HUES6 (cell line): ENCODE data around the gene EXOC3L4.
A peak's percentile ranks its signal among the peaks of the same experiment; 100 is the strongest.

Experiments
- H3K27ac ChIP-seq: 2 replicates; pipeline ENCODE4 v1.7.0; 2013; ENCODE audit warnings: low read depth, mild to moderate bottlenecking, low read length, inconsistent platforms
- H3K27me3 ChIP-seq: 2 replicates; pipeline ENCODE4 v1.6.1; 2013; ENCODE audit warnings: low read length; ENCODE audit not compliant: control insufficient read depth, insufficient read depth
- H3K36me3 ChIP-seq: 2 replicates; pipeline ENCODE4 v1.6.1; 2013; ENCODE audit warnings: low read length; ENCODE audit not compliant: control insufficient read depth, insufficient read depth
- H3K4me1 ChIP-seq: 2 replicates; pipeline ENCODE4 v1.6.1; 2013; ENCODE audit warnings: low read length; ENCODE audit not compliant: control insufficient read depth, insufficient read depth
- H3K4me3 ChIP-seq: 2 replicates; pipeline ENCODE4 v1.5.1; 2013; ENCODE audit warnings: low read depth, low read length
- H3K9ac ChIP-seq: one replicate; pipeline ENCODE4 v1.6.1; 2013; ENCODE audit warnings: mild to moderate bottlenecking, low read length
- H3K9me3 ChIP-seq: 2 replicates; pipeline ENCODE4 v1.6.1; 2013; ENCODE audit warnings: low read depth, low read length; ENCODE audit not compliant: control insufficient read depth, insufficient read depth

EXOC3L4 gene

GRCh38 chr14:103126088-103126872 is 31.8 kb downstream of the EXOC3L4 start:
- H3K9ac ChIP-seq = no peak overlapping the region
- peaks cover 37% of the 10 kb centered on the region for H3K4me1 ChIP-seq
- H3K36me3 ChIP-seq = peaks cover 16% of the 10 kb centered on the region; the same call in 1 of the 2 replicates
- H3K27ac ChIP-seq = no peak overlapping the region
- H3K4me3 ChIP-seq = peak overlapping the region; percentile 46; the same call in 1 of the 2 replicates
- peaks cover 33% of the 10 kb centered on the region; the same call in 1 of the 2 replicates for H3K27me3 ChIP-seq
- H3K9me3 ChIP-seq = no peaks in the 10 kb centered on the region

GRCh38 chr14:103126873-103127304 is 32.4 kb downstream of the EXOC3L4 start:
- H3K9ac ChIP-seq = no peak overlapping the region
- H3K4me3 ChIP-seq = peak overlapping the region; percentile 46; the same call in 1 of the 2 replicates
- H3K4me1 ChIP-seq = peaks cover 33% of the 10 kb centered on the region
- no peak overlapping the region for H3K27ac ChIP-seq
- peaks cover 19% of the 10 kb centered on the region; the same call in 1 of the 2 replicates for H3K36me3 ChIP-seq
- peaks cover 33% of the 10 kb centered on the region; the same call in 1 of the 2 replicates for H3K27me3 ChIP-seq
- H3K9me3 ChIP-seq = no peaks in the 10 kb centered on the region

DNA sequence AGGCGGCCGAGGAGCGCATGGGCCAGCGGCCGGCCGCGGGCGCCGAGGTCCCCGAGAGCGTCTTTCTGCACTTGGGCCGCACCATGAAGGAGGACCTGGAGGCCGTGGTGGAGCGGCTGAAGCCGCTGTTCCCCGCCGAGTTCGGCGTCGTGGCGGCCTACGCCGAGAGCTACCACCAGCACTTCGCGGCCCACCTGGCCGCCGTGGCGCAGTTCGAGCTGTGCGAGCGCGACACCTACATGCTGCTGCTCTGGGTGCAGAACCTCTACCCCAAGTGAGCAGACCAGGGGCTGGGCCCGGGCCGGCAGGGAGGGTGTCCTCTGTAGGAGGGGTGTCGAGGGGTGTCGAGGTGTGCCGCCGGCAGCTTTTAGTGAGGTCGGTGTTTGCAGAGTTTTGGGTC is 32.8 kb downstream of the EXOC3L4 start:
- no peak overlapping the region for H3K4me3 ChIP-seq
- H3K36me3 ChIP-seq = peaks cover 19% of the 10 kb centered on the region; the same call in 1 of the 2 replicates
- no peak overlapping the region for H3K9ac ChIP-seq
- no peak overlapping the region for H3K27ac ChIP-seq
- peaks cover 33% of the 10 kb centered on the region; the same call in 1 of the 2 replicates for H3K27me3 ChIP-seq
- H3K4me1 ChIP-seq = peaks cover 28% of the 10 kb centered on the region
- H3K9me3 ChIP-seq = no peaks in the 10 kb centered on the region

- Histone ChIP-seq H3K4me3 (no peak overlapping the region), H3K27ac (no peak overlapping the region), H3K9me3 (no peaks in the 10 kb centered on the region), H3K27me3 (peaks cover 33% of the 10 kb centered on the region; the same call in 1 of the 2 replicates), H3K9ac (no peak overlapping the region), H3K4me1 (peaks cover 23% of the 10 kb centered on the region), H3K36me3 (peaks cover 23% of the 10 kb centered on the region)
Observed at GRCh38 chr14:103127861-103128598, 33.5 kb downstream of the EXOC3L4 start.

DNA sequence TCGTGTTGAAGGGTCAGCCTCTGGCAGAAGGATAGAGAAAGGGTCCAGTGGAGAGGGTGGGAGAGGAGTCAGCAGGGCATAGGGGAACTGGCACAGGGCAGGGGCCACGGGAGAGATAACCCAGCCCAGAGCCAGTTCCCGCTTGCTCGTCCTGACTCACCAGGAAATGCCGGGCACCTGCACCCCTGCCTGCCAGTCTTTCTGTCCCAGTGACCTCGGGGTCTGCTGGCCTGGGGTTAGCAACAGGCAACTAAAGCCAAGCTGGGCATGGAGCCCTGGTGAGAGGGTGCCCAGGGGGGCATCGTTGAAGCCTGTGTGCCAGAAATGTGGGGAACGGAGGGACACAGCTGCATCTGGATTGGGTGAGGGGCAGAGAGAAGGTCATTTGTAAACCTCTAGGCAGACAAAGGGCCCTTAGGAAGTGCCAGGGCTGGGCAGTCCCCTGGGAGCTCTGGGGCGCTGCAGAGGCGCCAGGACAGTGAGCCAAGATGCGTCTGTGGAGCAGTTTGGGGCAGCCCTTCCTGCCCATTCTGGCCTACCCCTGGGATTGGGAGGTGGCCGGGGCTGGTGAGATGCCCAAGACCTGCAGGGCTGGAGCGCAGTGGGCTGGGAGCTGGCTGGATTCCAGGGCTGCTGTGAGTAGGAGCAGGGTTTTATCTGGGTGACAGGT is 34.2 kb downstream of the EXOC3L4 start:
- Histone ChIP-seq H3K9me3 (no peaks in the 10 kb centered on the region), H3K27ac (no peak overlapping the region), H3K9ac (no peak overlapping the region), H3K27me3 (peaks cover 33% of the 10 kb centered on the region; the same call in 1 of the 2 replicates), H3K4me1 (peaks cover 22% of the 10 kb centered on the region), H3K36me3 (peaks cover 31% of the 10 kb centered on the region), H3K4me3 (no peak overlapping the region)

GRCh38 chr14:103129301-103130016 is 34.9 kb downstream of the EXOC3L4 start:
- H3K27me3 ChIP-seq = peaks cover 28% of the 10 kb centered on the region; the same call in 1 of the 2 replicates
- peaks cover 37% of the 10 kb centered on the region for H3K36me3 ChIP-seq
- H3K27ac ChIP-seq = no peak overlapping the region
- H3K4me1 ChIP-seq = peaks cover 15% of the 10 kb centered on the region
- H3K9me3 ChIP-seq = no peaks in the 10 kb centered on the region
- H3K4me3 ChIP-seq = no peak overlapping the region
- no peak overlapping the region for H3K9ac ChIP-seq

DNA sequence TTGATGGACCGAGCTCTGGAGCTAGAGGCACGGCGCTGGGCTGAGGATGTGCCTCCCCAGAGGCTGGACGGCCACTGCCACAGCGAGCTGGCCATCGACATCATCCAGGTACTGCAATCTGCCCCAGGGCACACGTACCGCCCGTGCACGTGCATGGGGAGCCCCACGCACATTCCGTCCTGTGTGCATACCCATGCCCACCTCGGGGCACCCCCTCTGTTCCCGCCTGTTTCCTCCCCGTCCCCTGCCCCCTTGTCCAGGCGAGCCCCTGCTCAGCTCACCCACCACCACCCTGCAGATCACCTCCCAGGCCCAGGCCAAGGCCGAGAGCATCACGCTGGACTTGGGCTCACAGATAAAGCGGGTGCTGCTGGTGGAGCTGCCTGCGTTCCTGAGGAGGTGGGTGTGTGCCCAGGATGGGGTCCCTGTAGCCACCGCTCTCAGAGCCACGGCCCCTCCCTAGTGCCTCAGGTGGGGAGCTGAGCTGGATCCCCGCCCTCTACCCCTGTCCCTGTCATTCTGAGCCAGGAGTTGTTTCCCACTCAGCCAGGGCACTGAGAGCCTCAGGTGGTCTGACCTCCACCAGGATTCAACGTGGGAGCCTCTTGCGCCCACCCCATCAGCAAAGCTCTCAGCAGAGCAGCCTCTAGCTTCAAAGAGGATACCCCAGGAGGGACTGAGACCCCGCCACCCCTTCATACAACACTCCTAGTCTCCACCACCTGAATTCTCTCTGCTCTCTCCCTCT is 35.7 kb downstream of the EXOC3L4 start:
- no peak overlapping the region for H3K4me3 ChIP-seq
- H3K4me1 ChIP-seq = peaks cover 15% of the 10 kb centered on the region
- no peak overlapping the region for H3K9ac ChIP-seq
- peaks cover 44% of the 10 kb centered on the region for H3K36me3 ChIP-seq
- H3K27me3 ChIP-seq = peaks cover 23% of the 10 kb centered on the region; the same call in 1 of the 2 replicates
- no peaks in the 10 kb centered on the region for H3K9me3 ChIP-seq
- no peak overlapping the region for H3K27ac ChIP-seq

DNA sequence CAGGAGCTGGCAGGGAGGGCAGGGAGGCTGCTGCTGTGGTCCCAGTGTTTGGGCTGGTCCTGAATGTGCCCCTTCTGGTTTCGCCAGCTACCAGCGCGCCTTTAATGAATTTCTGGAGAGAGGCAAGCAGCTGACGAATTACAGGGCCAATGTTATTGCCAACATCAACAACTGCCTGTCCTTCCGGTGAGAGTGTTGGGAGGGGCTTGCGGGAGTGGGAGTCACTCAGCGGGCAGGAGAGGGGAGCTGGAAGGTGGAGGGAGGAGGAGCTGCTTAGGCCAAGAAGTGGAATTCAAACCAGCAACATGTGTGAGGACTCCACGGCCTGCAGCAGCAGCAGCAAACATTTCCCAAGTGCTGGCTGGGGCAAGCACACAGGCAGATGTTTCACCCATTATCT is 36.4 kb downstream of the EXOC3L4 start:
- no peak overlapping the region for H3K27ac ChIP-seq

DNA sequence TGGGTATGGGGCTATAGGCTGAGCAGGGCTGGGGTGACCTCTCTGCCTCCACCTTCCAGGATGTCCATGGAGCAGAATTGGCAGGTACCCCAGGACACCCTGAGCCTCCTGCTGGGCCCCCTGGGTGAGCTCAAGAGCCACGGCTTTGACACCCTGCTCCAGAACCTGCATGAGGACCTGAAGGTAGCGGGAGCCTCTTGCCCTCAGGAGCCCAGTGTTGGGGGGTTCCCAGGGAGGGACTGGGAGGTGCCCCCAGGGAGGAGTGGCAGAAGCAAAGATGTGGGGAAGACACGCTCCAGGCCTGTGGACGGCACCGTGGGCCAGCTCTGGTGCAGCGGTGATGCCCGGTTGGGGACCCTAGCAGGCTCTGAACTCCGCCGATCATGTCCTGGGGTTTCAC is 37.1 kb downstream of the EXOC3L4 start:
- Histone ChIP-seq H3K27ac (no peak overlapping the region), H3K36me3 (peaks cover 50% of the 10 kb centered on the region)

More for the DNA sequence above, 36.4 kb downstream of the EXOC3L4 start:
- Histone ChIP-seq H3K27me3 (peaks cover 15% of the 10 kb centered on the region; the same call in 1 of the 2 replicates), H3K9ac (no peak overlapping the region), H3K9me3 (no peaks in the 10 kb centered on the region), H3K4me3 (no peak overlapping the region), H3K4me1 (peaks cover 15% of the 10 kb centered on the region), H3K36me3 (peaks cover 50% of the 10 kb centered on the region)

More for the DNA sequence above, 37.1 kb downstream of the EXOC3L4 start:
- Histone ChIP-seq H3K9me3 (no peaks in the 10 kb centered on the region), H3K9ac (no peak overlapping the region), H3K4me1 (peaks cover 13% of the 10 kb centered on the region), H3K27me3 (peaks cover 9% of the 10 kb centered on the region; the same call in 1 of the 2 replicates), H3K4me3 (no peak overlapping the region)
